RWPE2 (cell line): Measurements from ENCODE around the gene EML1.

Experiments used
- ATAC-seq: fragments of 200-7000 bp; cut with Tn5 transposase; 3 replicates; pipeline ENCODE4 v1.9.1; 2021; ENCODE audit warnings: low read depth
- DNase-seq: peaks from one replicate; pipeline ENCODE4 v3.0.0-alpha.2; 2020; ENCODE audit warnings: low spot score
- H3K27ac ChIP-seq: fragments of 450-650 bp; 2 replicates; pipeline ENCODE4 v1.5.1; 2017; ENCODE audit warnings: mild to moderate bottlenecking; ENCODE audit not compliant: poor library complexity, severe bottlenecking
- H3K27me3 ChIP-seq: fragments of 250-450 bp; sonication (Bioruptor Pico); 2 replicates; pipeline ENCODE4 v1.5.1; 2021; ENCODE audit warnings: mild to moderate bottlenecking, moderate library complexity; ENCODE audit not compliant: insufficient read depth, poor library complexity, severe bottlenecking
- H3K36me3 ChIP-seq: fragments of 250-450 bp; sonication (Bioruptor Pico); 2 replicates; pipeline ENCODE4 v1.5.1; 2020; ENCODE audit warnings: low read depth, mild to moderate bottlenecking, moderate library complexity
- H3K4me1 ChIP-seq: fragments of 250-450 bp; sonication (Bioruptor Pico); 2 replicates; pipeline ENCODE4 v1.5.1; 2021; ENCODE audit warnings: mild to moderate bottlenecking, moderate library complexity; ENCODE audit not compliant: insufficient read depth, poor library complexity, severe bottlenecking
- H3K4me3 ChIP-seq: fragments of 250-450 bp; sonication (Bioruptor Pico); 2 replicates; pipeline ENCODE4 v1.5.1; 2021; ENCODE audit warnings: mild to moderate bottlenecking, moderate library complexity; ENCODE audit not compliant: severe bottlenecking
- H3K9me3 ChIP-seq: fragments of 250-450 bp; sonication (Bioruptor Pico); 2 replicates; pipeline ENCODE4 v1.5.1; 2021; ENCODE audit warnings: mild to moderate bottlenecking, moderate library complexity; ENCODE audit not compliant: severe bottlenecking
- CTCF ChIP-seq: fragments of 450-650 bp; IDR thresholded peaks from one replicate; pipeline ENCODE4 v1.5.1; 2017; ENCODE audit warnings: mild to moderate bottlenecking, moderate library complexity; ENCODE audit not compliant: poor library complexity, severe bottlenecking

Gene EML1

GRCh38 chr14:99968941-99969340 is 175.7 kb downstream of the EML1 start:
- H3K4me3 ChIP-seq, result no peak overlapping the region
- ATAC-seq, result no peak
- no peaks in the 10 kb centered on the region for H3K27me3 ChIP-seq
- H3K27ac ChIP-seq, result no peak overlapping the region
- no peaks in the 10 kb centered on the region for H3K36me3 ChIP-seq
- no peak for DNase-seq
- peaks cover 4% of the 10 kb centered on the region for H3K4me1 ChIP-seq
- no peaks in the 10 kb centered on the region for H3K9me3 ChIP-seq
- no peak for TF ChIP-seq CTCF

GRCh38 chr14:99969673-99970322 is 176.6 kb downstream of the EML1 start:
- no peak overlapping the region for H3K4me3 ChIP-seq
- no peak overlapping the region for H3K27ac ChIP-seq
- no peak for ATAC-seq
- no peak for DNase-seq
- no peaks in the 10 kb centered on the region for H3K36me3 ChIP-seq
- H3K27me3 ChIP-seq, result no peaks in the 10 kb centered on the region
- peaks cover under 1% of the 10 kb centered on the region for H3K9me3 ChIP-seq
- H3K4me1 ChIP-seq, result peaks cover 4% of the 10 kb centered on the region
- no peak for TF ChIP-seq CTCF

- peak overlapping the region; percentile 73 for H3K4me3 ChIP-seq
- H3K27ac ChIP-seq, result peak overlapping the region; percentile 58
- peak; percentile 74 for ATAC-seq
- H3K36me3 ChIP-seq, result no peaks in the 10 kb centered on the region; the same call in 1 of the 2 replicates
- no peak for TF ChIP-seq CTCF
- DNase-seq, result peak; percentile 88
- H3K9me3 ChIP-seq, result peaks cover 10% of the 10 kb centered on the region
- H3K4me1 ChIP-seq, result peaks cover 4% of the 10 kb centered on the region
- H3K27me3 ChIP-seq, result no peaks in the 10 kb centered on the region
These were observed 178.1 kb downstream of the EML1 start for GRCh38 chr14:99971087-99971940.

GRCh38 chr14:99971941-99972747 is 178.9 kb downstream of the EML1 start:
- no peak for TF ChIP-seq CTCF
- peaks cover 10% of the 10 kb centered on the region for H3K9me3 ChIP-seq
- H3K4me1 ChIP-seq, result peaks cover 4% of the 10 kb centered on the region
- H3K4me3 ChIP-seq, result peak overlapping the region; percentile 73
- peak overlapping the region; percentile 58 for H3K27ac ChIP-seq
- peak; percentile 32 for ATAC-seq
- no peaks in the 10 kb centered on the region for H3K27me3 ChIP-seq
- DNase-seq, result no peak
- H3K36me3 ChIP-seq, result no peaks in the 10 kb centered on the region; the same call in 1 of the 2 replicates
